ENCODE results near the gene CCDC136. TPM values are rescaled to one million over a fixed set of nuclear protein-coding genes. Genes with fewer than 3 reads are reported as not detected.

The CCDC136 gene
- total RNA-seq, 1 donor from 2014 or later, result 25.3 TPM

GRCh38 chr7:128831994-128832879, 40.5 kb downstream of the CCDC136 start:
- no peak for DNase-seq (ENCODE audit: low spot score)

- DNase-seq (ENCODE audit: low spot score), result no peak
These were observed 41.0 kb downstream of the CCDC136 start for GRCh38 chr7:128832880-128833147.

- DNase-seq (ENCODE audit: low spot score), result no peak
These were observed 41.6 kb downstream of the CCDC136 start for GRCh38 chr7:128833148-128833945.

- DNase-seq (ENCODE audit: low spot score), result no peak
These were observed 42.2 kb downstream of the CCDC136 start for GRCh38 chr7:128833946-128834325.

GRCh38 chr7:128835231-128835751, 43.5 kb downstream of the CCDC136 start:
- no peak for DNase-seq (ENCODE audit: low spot score)

GRCh38 chr7:128835790-128836641, 44.2 kb downstream of the CCDC136 start:
- no peak for DNase-seq (ENCODE audit: low spot score)

GRCh38 chr7:128836729-128837348, 45.1 kb downstream of the CCDC136 start:
- no peak for DNase-seq (ENCODE audit: low spot score)

- no peak for DNase-seq (ENCODE audit: low spot score)
These were observed 45.8 kb downstream of the CCDC136 start for GRCh38 chr7:128837521-128837921.

- DNase-seq (ENCODE audit: low spot score), result no peak
These were observed 46.5 kb downstream of the CCDC136 start for GRCh38 chr7:128838109-128838779.

GRCh38 chr7:128838981-128839731, 47.4 kb downstream of the CCDC136 start:
- no peak for DNase-seq (ENCODE audit: low spot score)

GRCh38 chr7:128839751-128840177, 48.0 kb downstream of the CCDC136 start:
- DNase-seq (ENCODE audit: low spot score), result no peak

GRCh38 chr7:128840326-128841170, 48.8 kb downstream of the CCDC136 start:
- DNase-seq (ENCODE audit: low spot score), result no peak

GRCh38 chr7:128841171-128841690, 49.5 kb downstream of the CCDC136 start:
- no peak for DNase-seq (ENCODE audit: low spot score)

GRCh38 chr7:128841921-128842673, 50.3 kb downstream of the CCDC136 start:
- DNase-seq (ENCODE audit: low spot score), result no peak

GRCh38 chr7:128842674-128843641, 51.2 kb downstream of the CCDC136 start:
- DNase-seq (ENCODE audit: low spot score), result no peak

GRCh38 chr7:128843938-128844621, 52.3 kb downstream of the CCDC136 start:
- no peak for DNase-seq (ENCODE audit: low spot score)
